Measurements from ENCODE around the gene CKAP4.

DNA sequence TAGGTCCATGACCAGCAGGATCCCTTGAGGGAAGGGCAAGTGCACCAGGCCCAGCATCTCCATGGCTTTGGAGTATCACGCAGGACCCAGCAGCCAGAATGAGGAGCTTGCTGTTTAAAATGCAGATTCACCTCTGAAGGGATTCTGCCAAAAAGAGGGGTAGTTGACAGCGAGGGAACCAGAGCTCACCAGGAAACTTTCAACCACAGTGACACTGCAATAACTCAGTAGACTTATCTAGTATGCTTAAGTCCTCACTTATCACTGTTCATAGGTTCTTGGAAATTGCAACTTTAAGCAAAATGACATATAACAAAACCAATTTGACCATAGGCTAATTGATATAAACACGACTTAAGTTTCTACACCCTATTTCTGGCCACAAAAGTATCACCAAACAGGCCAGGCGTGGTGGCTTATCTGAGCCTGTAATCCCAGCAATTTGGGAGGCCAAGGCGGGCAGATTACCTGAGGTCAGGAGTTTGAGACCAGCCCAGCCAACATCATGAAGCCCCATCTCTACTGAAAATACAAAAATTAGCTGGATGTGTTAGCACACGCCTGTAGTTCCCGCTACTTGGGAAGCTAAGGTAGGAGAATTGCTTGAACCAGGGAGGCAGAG is 21.4 kb upstream of the CKAP4 start:
- no peak for TF ChIP-seq EZH2phosphoT487 (IDR thresholded peaks at IDR 0.05; ENCODE audit: unreplicated experiment)
- TF ChIP-seq POLR2AphosphoS5 (IDR thresholded peaks at IDR 0.05; ENCODE audit: low read depth), result no peak
- TF ChIP-seq, protein P1, sequence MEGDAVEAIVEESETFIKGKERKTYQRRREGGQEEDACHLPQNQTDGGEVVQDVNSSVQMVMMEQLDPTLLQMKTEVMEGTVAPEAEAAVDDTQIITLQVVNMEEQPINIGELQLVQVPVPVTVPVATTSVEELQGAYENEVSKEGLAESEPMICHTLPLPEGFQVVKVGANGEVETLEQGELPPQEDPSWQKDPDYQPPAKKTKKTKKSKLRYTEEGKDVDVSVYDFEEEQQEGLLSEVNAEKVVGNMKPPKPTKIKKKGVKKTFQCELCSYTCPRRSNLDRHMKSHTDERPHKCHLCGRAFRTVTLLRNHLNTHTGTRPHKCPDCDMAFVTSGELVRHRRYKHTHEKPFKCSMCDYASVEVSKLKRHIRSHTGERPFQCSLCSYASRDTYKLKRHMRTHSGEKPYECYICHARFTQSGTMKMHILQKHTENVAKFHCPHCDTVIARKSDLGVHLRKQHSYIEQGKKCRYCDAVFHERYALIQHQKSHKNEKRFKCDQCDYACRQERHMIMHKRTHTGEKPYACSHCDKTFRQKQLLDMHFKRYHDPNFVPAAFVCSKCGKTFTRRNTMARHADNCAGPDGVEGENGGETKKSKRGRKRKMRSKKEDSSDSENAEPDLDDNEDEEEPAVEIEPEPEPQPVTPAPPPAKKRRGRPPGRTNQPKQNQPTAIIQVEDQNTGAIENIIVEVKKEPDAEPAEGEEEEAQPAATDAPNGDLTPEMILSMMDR (conservative IDR thresholded peaks at IDR 0.05; ENCODE audit: low read depth in 2 of 2), result no peak
- no peak for TF ChIP-seq ZNF331 (CRISPR knock-in tag; IDR thresholded peaks at IDR 0.05; ENCODE audit: low read depth)
- no peak for TF ChIP-seq EZH2 (IDR thresholded peaks at IDR 0.05; ENCODE audit: low read depth, unreplicated experiment)
- TF ChIP-seq, protein P2, sequence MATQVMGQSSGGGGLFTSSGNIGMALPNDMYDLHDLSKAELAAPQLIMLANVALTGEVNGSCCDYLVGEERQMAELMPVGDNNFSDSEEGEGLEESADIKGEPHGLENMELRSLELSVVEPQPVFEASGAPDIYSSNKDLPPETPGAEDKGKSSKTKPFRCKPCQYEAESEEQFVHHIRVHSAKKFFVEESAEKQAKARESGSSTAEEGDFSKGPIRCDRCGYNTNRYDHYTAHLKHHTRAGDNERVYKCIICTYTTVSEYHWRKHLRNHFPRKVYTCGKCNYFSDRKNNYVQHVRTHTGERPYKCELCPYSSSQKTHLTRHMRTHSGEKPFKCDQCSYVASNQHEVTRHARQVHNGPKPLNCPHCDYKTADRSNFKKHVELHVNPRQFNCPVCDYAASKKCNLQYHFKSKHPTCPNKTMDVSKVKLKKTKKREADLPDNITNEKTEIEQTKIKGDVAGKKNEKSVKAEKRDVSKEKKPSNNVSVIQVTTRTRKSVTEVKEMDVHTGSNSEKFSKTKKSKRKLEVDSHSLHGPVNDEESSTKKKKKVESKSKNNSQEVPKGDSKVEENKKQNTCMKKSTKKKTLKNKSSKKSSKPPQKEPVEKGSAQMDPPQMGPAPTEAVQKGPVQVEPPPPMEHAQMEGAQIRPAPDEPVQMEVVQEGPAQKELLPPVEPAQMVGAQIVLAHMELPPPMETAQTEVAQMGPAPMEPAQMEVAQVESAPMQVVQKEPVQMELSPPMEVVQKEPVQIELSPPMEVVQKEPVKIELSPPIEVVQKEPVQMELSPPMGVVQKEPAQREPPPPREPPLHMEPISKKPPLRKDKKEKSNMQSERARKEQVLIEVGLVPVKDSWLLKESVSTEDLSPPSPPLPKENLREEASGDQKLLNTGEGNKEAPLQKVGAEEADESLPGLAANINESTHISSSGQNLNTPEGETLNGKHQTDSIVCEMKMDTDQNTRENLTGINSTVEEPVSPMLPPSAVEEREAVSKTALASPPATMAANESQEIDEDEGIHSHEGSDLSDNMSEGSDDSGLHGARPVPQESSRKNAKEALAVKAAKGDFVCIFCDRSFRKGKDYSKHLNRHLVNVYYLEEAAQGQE (IDR thresholded peaks at IDR 0.05; ENCODE audit: unreplicated experiment), result no peak
- no peak for TF ChIP-seq NANOG (IDR thresholded peaks at IDR 0.05; ENCODE audit: borderline replicate concordance)
- no peak for TF ChIP-seq JUNB (IDR thresholded peaks at IDR 0.05; ENCODE audit: unreplicated experiment)
- no peak for TF ChIP-seq ZNF114 (CRISPR knock-in tag; IDR thresholded peaks at IDR 0.05)
- TF ChIP-seq, protein P3, sequence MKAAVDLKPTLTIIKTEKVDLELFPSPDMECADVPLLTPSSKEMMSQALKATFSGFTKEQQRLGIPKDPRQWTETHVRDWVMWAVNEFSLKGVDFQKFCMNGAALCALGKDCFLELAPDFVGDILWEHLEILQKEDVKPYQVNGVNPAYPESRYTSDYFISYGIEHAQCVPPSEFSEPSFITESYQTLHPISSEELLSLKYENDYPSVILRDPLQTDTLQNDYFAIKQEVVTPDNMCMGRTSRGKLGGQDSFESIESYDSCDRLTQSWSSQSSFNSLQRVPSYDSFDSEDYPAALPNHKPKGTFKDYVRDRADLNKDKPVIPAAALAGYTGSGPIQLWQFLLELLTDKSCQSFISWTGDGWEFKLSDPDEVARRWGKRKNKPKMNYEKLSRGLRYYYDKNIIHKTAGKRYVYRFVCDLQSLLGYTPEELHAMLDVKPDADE (IDR thresholded peaks at IDR 0.05), result no peak
- TF ChIP-seq CREB1 (CRISPR knock-in tag; IDR thresholded peaks at IDR 0.05; ENCODE audit: low read depth), result no peak
- TF ChIP-seq, protein P4, sequence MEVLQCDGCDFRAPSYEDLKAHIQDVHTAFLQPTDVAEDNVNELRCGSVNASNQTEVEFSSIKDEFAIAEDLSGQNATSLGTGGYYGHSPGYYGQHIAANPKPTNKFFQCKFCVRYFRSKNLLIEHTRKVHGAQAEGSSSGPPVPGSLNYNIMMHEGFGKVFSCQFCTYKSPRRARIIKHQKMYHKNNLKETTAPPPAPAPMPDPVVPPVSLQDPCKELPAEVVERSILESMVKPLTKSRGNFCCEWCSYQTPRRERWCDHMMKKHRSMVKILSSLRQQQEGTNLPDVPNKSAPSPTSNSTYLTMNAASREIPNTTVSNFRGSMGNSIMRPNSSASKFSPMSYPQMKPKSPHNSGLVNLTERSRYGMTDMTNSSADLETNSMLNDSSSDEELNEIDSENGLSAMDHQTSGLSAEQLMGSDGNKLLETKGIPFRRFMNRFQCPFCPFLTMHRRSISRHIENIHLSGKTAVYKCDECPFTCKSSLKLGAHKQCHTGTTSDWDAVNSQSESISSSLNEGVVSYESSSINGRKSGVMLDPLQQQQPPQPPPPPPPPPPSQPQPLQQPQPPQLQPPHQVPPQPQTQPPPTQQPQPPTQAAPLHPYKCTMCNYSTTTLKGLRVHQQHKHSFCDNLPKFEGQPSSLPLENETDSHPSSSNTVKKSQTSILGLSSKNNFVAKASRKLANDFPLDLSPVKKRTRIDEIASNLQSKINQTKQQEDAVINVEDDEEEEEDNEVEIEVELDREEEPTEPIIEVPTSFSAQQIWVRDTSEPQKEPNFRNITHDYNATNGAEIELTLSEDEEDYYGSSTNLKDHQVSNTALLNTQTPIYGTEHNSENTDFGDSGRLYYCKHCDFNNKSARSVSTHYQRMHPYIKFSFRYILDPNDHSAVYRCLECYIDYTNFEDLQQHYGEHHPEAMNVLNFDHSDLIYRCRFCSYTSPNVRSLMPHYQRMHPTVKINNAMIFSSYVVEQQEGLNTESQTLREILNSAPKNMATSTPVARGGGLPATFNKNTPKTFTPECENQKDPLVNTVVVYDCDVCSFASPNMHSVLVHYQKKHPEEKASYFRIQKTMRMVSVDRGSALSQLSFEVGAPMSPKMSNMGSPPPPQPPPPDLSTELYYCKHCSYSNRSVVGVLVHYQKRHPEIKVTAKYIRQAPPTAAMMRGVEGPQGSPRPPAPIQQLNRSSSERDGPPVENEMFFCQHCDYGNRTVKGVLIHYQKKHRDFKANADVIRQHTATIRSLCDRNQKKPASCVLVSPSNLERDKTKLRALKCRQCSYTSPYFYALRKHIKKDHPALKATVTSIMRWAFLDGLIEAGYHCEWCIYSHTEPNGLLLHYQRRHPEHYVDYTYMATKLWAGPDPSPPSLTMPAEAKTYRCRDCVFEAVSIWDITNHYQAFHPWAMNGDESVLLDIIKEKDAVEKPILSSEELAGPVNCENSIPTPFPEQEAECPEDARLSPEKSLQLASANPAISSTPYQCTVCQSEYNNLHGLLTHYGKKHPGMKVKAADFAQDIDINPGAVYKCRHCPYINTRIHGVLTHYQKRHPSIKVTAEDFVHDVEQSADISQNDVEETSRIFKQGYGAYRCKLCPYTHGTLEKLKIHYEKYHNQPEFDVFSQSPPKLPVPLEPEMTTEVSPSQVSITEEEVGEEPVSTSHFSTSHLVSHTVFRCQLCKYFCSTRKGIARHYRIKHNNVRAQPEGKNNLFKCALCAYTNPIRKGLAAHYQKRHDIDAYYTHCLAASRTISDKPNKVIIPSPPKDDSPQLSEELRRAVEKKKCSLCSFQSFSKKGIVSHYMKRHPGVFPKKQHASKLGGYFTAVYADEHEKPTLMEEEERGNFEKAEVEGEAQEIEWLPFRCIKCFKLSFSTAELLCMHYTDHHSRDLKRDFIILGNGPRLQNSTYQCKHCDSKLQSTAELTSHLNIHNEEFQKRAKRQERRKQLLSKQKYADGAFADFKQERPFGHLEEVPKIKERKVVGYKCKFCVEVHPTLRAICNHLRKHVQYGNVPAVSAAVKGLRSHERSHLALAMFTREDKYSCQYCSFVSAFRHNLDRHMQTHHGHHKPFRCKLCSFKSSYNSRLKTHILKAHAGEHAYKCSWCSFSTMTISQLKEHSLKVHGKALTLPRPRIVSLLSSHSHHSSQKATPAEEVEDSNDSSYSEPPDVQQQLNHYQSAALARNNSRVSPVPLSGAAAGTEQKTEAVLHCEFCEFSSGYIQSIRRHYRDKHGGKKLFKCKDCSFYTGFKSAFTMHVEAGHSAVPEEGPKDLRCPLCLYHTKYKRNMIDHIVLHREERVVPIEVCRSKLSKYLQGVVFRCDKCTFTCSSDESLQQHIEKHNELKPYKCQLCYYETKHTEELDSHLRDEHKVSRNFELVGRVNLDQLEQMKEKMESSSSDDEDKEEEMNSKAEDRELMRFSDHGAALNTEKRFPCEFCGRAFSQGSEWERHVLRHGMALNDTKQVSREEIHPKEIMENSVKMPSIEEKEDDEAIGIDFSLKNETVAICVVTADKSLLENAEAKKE (CRISPR knock-in tag; IDR thresholded peaks at IDR 0.05), result no peak
- TF ChIP-seq STAT1 (IDR thresholded peaks at IDR 0.05; ENCODE audit: unreplicated experiment), result no peak
